MM.1S (cell line): ENCODE measurements around the gene BCAS3.

ENCODE experiments used
- DNase-seq: peaks from one replicate; pipeline ENCODE4 v3.0.0-alpha.2; 2015
- H2AFZ ChIP-seq: fragments of 300-600 bp; sonication (generic); 2 replicates; pipeline ENCODE4 v1.6.0; 2016; ENCODE audit warnings: antibody characterized with exemption, low read length
- H3F3A ChIP-seq: fragments of 300-600 bp; sonication (generic); 2 replicates; pipeline ENCODE4 v1.6.1; 2016; ENCODE audit warnings: mild to moderate bottlenecking, antibody characterized with exemption, low read length, moderate library complexity, mixed read lengths; ENCODE audit not compliant: insufficient read depth
- H3K27ac ChIP-seq: fragments of 300-600 bp; sonication (generic); 2 replicates; pipeline ENCODE4 v1.5.1; 2016; ENCODE audit warnings: mild to moderate bottlenecking, low read length
- H3K27me3 ChIP-seq: fragments of 300-600 bp; sonication (generic); replicated peaks from 2 replicates; pipeline ENCODE4 v1.6.0; 2016; ENCODE audit warnings: low read length; ENCODE audit not compliant: insufficient read depth
- H3K36me3 ChIP-seq: fragments of 300-600 bp; sonication (generic); replicated peaks from 2 replicates; pipeline ENCODE4 v1.6.1; 2016; ENCODE audit warnings: mild to moderate bottlenecking, low read length, mixed read lengths; ENCODE audit not compliant: insufficient read depth
- H3K4me1 ChIP-seq: fragments of 300-600 bp; sonication (generic); 2 replicates; pipeline ENCODE4 v1.6.1; 2016; ENCODE audit warnings: low read length, mixed read lengths
- H3K4me2 ChIP-seq: fragments of 300-600 bp; sonication (generic); 2 replicates; pipeline ENCODE4 v1.6.0; 2016; ENCODE audit warnings: low read depth, low read length
- H3K4me3 ChIP-seq: fragments of 300-600 bp; sonication (generic); 2 replicates; pipeline ENCODE4 v1.5.1; 2016; ENCODE audit warnings: low read length, mixed read lengths
- H3K79me2 ChIP-seq: fragments of 300-600 bp; sonication (generic); 2 replicates; pipeline ENCODE4 v1.6.1; 2016; ENCODE audit warnings: mixed run types, low read length, mixed read lengths
- H3K9ac ChIP-seq: fragments of 300-600 bp; sonication (generic); 2 replicates; pipeline ENCODE4 v1.6.1; 2016; ENCODE audit warnings: low read length, mixed read lengths
- H3K9me2 ChIP-seq: fragments of 300-600 bp; sonication (generic); replicated peaks from 2 replicates; pipeline ENCODE4 v1.6.1; 2016; ENCODE audit warnings: mild to moderate bottlenecking, low read length, mixed read lengths; ENCODE audit not compliant: insufficient read depth
- H3K9me3 ChIP-seq: fragments of 300-600 bp; sonication (generic); replicated peaks from 2 replicates; pipeline ENCODE4 v1.6.1; 2016; ENCODE audit warnings: mild to moderate bottlenecking, low read length, mixed read lengths; ENCODE audit not compliant: insufficient read depth
- H4K20me1 ChIP-seq: fragments of 300-600 bp; sonication (generic); 2 replicates; pipeline ENCODE4 v1.6.1; 2016; ENCODE audit warnings: mild to moderate bottlenecking, low read length, moderate library complexity, mixed read lengths; ENCODE audit not compliant: insufficient read depth
- EZH2 ChIP-seq: fragments of 300-600 bp; sonication (generic); optimal IDR thresholded peaks from 2 replicates; pipeline ENCODE3; 2017; ENCODE audit warnings: low read depth, mild to moderate bottlenecking, antibody characterized with exemption, low read length, mixed read lengths
- EZH2phosphoT487 ChIP-seq: fragments of 300-600 bp; sonication (generic); IDR thresholded peaks from 2 replicates; pipeline ENCODE4 v1.6.1; 2018; ENCODE audit warnings: antibody characterized with exemption, low read length
- TF ChIP-seq, protein P1 (sequence below): fragments of 300-600 bp; sonication (generic); IDR thresholded peaks from 2 replicates; pipeline ENCODE4 v1.5.1; 2016; ENCODE audit warnings: antibody characterized with exemption, low read length, mixed read lengths

Gene BCAS3

GRCh38 chr17:61216066-61216465 is 538.4 kb downstream of the BCAS3 start:
- Histone ChIP-seq H3K9ac (no peak overlapping the region), H3K27ac (no peak overlapping the region), H3K79me2 (no peaks in the 10 kb centered on the region), H3K9me2 (no peaks in the 10 kb centered on the region), H3K36me3 (no peaks in the 10 kb centered on the region), H3K9me3 (no peaks in the 10 kb centered on the region), H3K27me3 (no peaks in the 10 kb centered on the region), H2AFZ (no peak overlapping the region), H3K4me3 (no peak overlapping the region), H3K4me1 (peaks cover 13% of the 10 kb centered on the region), H3F3A (no peaks in the 10 kb centered on the region), H3K4me2 (no peak overlapping the region), H4K20me1 (no peaks in the 10 kb centered on the region)
- TF ChIP-seq, protein P1, sequence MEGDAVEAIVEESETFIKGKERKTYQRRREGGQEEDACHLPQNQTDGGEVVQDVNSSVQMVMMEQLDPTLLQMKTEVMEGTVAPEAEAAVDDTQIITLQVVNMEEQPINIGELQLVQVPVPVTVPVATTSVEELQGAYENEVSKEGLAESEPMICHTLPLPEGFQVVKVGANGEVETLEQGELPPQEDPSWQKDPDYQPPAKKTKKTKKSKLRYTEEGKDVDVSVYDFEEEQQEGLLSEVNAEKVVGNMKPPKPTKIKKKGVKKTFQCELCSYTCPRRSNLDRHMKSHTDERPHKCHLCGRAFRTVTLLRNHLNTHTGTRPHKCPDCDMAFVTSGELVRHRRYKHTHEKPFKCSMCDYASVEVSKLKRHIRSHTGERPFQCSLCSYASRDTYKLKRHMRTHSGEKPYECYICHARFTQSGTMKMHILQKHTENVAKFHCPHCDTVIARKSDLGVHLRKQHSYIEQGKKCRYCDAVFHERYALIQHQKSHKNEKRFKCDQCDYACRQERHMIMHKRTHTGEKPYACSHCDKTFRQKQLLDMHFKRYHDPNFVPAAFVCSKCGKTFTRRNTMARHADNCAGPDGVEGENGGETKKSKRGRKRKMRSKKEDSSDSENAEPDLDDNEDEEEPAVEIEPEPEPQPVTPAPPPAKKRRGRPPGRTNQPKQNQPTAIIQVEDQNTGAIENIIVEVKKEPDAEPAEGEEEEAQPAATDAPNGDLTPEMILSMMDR: no peak
- TF ChIP-seq EZH2phosphoT487 (no peak), EZH2 (no peak)
- DNase-seq: no peak

GRCh38 chr17:61217878-61218437 is 540.3 kb downstream of the BCAS3 start:
- H3F3A ChIP-seq: peaks cover 5% of the 10 kb centered on the region
- no peaks in the 10 kb centered on the region for H3K9me2 ChIP-seq
- no peak for TF ChIP-seq EZH2
- no peaks in the 10 kb centered on the region for H3K9me3 ChIP-seq
- no peaks in the 10 kb centered on the region for H3K79me2 ChIP-seq
- no peak overlapping the region for H3K27ac ChIP-seq
- no peak overlapping the region for H2AFZ ChIP-seq
- H3K9ac ChIP-seq: no peak overlapping the region
- peaks cover 30% of the 10 kb centered on the region for H3K4me1 ChIP-seq
- H3K27me3 ChIP-seq: no peaks in the 10 kb centered on the region
- no peak for DNase-seq
- no peaks in the 10 kb centered on the region for H4K20me1 ChIP-seq
- no peaks in the 10 kb centered on the region for H3K36me3 ChIP-seq
- no peak overlapping the region for H3K4me3 ChIP-seq
- H3K4me2 ChIP-seq: peak overlapping the region; percentile 9; the same call in 1 of the 2 replicates

GRCh38 chr17:61218438-61218837 is 540.8 kb downstream of the BCAS3 start:
- Histone ChIP-seq H3K4me3 (no peak overlapping the region), H3K9ac (no peak overlapping the region), H3K27me3 (no peaks in the 10 kb centered on the region), H3K27ac (no peak overlapping the region), H3K9me2 (no peaks in the 10 kb centered on the region), H3K9me3 (no peaks in the 10 kb centered on the region), H3K4me2 (peak overlapping the region; percentile 9; the same call in 1 of the 2 replicates), H2AFZ (no peak overlapping the region), H4K20me1 (no peaks in the 10 kb centered on the region), H3F3A (peaks cover 5% of the 10 kb centered on the region), H3K79me2 (no peaks in the 10 kb centered on the region), H3K4me1 (peaks cover 30% of the 10 kb centered on the region), H3K36me3 (no peaks in the 10 kb centered on the region)
- peak; percentile 18 for DNase-seq
- TF ChIP-seq EZH2phosphoT487 (no peak), EZH2 (no peak)
- TF ChIP-seq, protein P1: no peak

DNA sequence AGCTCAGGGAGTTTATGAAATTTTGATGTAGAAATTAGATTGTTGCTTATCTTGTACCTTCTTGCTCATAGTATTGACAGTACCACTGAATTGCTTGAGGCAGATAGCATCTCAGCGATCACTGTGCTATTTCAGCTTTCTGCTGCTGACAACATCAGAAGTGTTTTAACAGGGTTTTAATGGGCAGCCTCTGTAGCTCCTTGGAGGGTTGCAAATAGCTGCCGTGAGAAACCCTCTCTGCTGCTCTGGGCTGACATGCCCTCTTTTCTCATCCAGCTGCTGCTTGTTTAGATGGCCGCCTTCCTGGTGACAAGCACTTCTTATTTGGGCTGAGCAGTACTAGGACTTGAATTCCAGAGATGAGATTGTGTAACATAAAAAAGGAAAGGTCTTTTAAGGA is 541.8 kb downstream of the BCAS3 start:
- Histone ChIP-seq H3F3A (peaks cover 5% of the 10 kb centered on the region), H3K9ac (no peak overlapping the region), H2AFZ (no peak overlapping the region), H3K27me3 (no peaks in the 10 kb centered on the region), H3K27ac (no peak overlapping the region), H4K20me1 (no peaks in the 10 kb centered on the region), H3K4me3 (no peak overlapping the region), H3K36me3 (no peaks in the 10 kb centered on the region), H3K79me2 (no peaks in the 10 kb centered on the region), H3K9me2 (no peaks in the 10 kb centered on the region), H3K4me2 (no peak overlapping the region), H3K9me3 (no peaks in the 10 kb centered on the region), H3K4me1 (peaks cover 30% of the 10 kb centered on the region)
- DNase-seq: no peak
- no peak for TF ChIP-seq EZH2
- TF ChIP-seq, protein P1: no peak
- TF ChIP-seq EZH2phosphoT487: no peak
